HCT116 (cell line): Measurements from ENCODE around the gene LMBRD1. TPM values are rescaled to one million over a fixed set of nuclear protein-coding genes. Genes with fewer than 3 reads are reported as not detected.

Experiments used
- ATAC-seq: fragments of 200-7000 bp; cut with Tn5 transposase; 2 replicates; pipeline ENCODE4 v1.9.1; 2020; ENCODE audit warnings: mild to moderate bottlenecking, moderate library complexity
- BruUV-seq: library from RNA; stranded (reverse); fragments of 400-500 nt; replicated peaks from 2 replicates; lab custom pipeline; 2021; lab: Mats Ljungman, UMichigan
- CTCF ChIA-PET: fragments of 300-600 bp; sonication (Branson Sonifier 250); formaldehyde crosslinking; loops from one replicate; lab custom pipeline; 2021; ENCODE audit warnings: antibody characterized with exemption; lab: Charles Lee
- POLR2A ChIA-PET: fragments of 300-600, 350-600 bp; sonication (Branson Sonifier 250); formaldehyde crosslinking; loops from one replicate; lab custom pipeline; 2021; ENCODE audit warnings: antibody characterized with exemption; lab: Charles Lee
- RAD21 ChIA-PET, 2 experiments: fragments of 300-600 bp; sonication (Branson Sonifier 250); formaldehyde crosslinking; loops; one replicate each; lab custom pipeline; 2023; ENCODE audit warnings: low total read pairs in 2 of 2; ENCODE audit not compliant: uncharacterized antibody in 2 of 2, unreplicated experiment in 2 of 2, low non-redundant PET in 1 of 2; lab: Charles Lee
- DNase-seq: peaks from one replicate; pipeline ENCODE4 v3.0.0-alpha.2; 2010; ENCODE audit warnings: low read depth, low spot score
- H2AFZ ChIP-seq: fragments of 200-600 bp; shearing (Covaris generic), sonication (generic); 2 replicates; pipeline ENCODE4 v1.6.1; 2017; ENCODE audit warnings: low read depth, mixed run types, mixed read lengths, antibody characterized with exemption, low read length; ENCODE audit not compliant: poor library complexity, severe bottlenecking
- H3K27ac ChIP-seq: 2 replicates; pipeline ENCODE4 v1.5.1; 2012; ENCODE audit warnings: low read depth, low read length
- H3K27me3 ChIP-seq: fragments of 200-600 bp; sonication (generic); 2 replicates; pipeline ENCODE4 v1.6.1; 2016; ENCODE audit warnings: mixed run types, low read length, mixed read lengths; ENCODE audit not compliant: insufficient read depth
- H3K36me3 ChIP-seq, 2 experiments: fragments of 200-500 bp in 1 of 2; fragments of 200-600 bp in 1 of 2; sonication (Bioruptor generic) in 1 of 2; sonication (generic) in 1 of 2; 2 replicates each; pipeline versions ENCODE4 v1.5.1 to v1.6.1; 2014 to 2016; ENCODE audit warnings: low read length in 2 of 2, inconsistent platforms in 1 of 2, mixed read lengths in 1 of 2, mixed run types in 1 of 2; ENCODE audit not compliant: insufficient read depth in 2 of 2, control insufficient read depth in 1 of 2
- H3K4me1 ChIP-seq, 2 experiments: fragments of 200-600 bp in 1 of 2; sonication (generic) in 1 of 2; 2 replicates each; pipeline versions ENCODE4 v1.5.1 to v1.6.1; 2012 to 2017; ENCODE audit warnings: low read length in 2 of 2, inconsistent platforms in 1 of 2, mild to moderate bottlenecking in 1 of 2, mixed read lengths in 1 of 2, mixed run types in 1 of 2, moderate library complexity in 1 of 2; ENCODE audit not compliant: insufficient read depth in 2 of 2, control insufficient read depth in 1 of 2
- H3K4me2 ChIP-seq: fragments of 200-600 bp; sonication (generic); 2 replicates; pipeline ENCODE4 v1.6.1; 2017; ENCODE audit warnings: mixed run types, low read length, mixed read lengths
- H3K4me3 ChIP-seq, 2 experiments: fragments of 200-600 bp in 1 of 2; sonication (generic) in 1 of 2; replicated peaks in 1 of 2; 2 replicates each; pipeline ENCODE4 v1.5.1; 2011 to 2016; ENCODE audit warnings: low read length in 2 of 2, control low read depth in 1 of 2, low read depth in 1 of 2, mild to moderate bottlenecking in 1 of 2, mixed read lengths in 1 of 2, mixed run types in 1 of 2
- H3K79me2 ChIP-seq: fragments of 200-600 bp; sonication (generic); 2 replicates; pipeline ENCODE4 v1.6.1; 2017; ENCODE audit warnings: mild to moderate bottlenecking, mixed run types, low read length, moderate library complexity, mixed read lengths; ENCODE audit not compliant: insufficient read depth
- H3K9ac ChIP-seq: fragments of 200-600 bp; sonication (generic); 2 replicates; pipeline ENCODE4 v1.6.1; 2016; ENCODE audit warnings: low read length, mixed read lengths
- H3K9me2 ChIP-seq: fragments of 200-600 bp; sonication (generic), shearing (Covaris generic); 2 replicates; pipeline ENCODE4 v1.6.1; 2017; ENCODE audit warnings: mixed run types, mild to moderate bottlenecking, moderate library complexity; ENCODE audit not compliant: insufficient read depth
- H3K9me3 ChIP-seq, 2 experiments: fragments of 200-500 bp in 1 of 2; fragments of 200-600 bp in 1 of 2; sonication (Bioruptor generic) in 1 of 2; sonication (generic) in 1 of 2; 2 replicates each; pipeline ENCODE4 v1.6.1; 2014 to 2017; ENCODE audit warnings: low read length in 2 of 2, mixed read lengths in 2 of 2, inconsistent platforms in 1 of 2, low read depth in 1 of 2, mild to moderate bottlenecking in 1 of 2, mixed run types in 1 of 2, moderate library complexity in 1 of 2; ENCODE audit not compliant: control insufficient read depth in 1 of 2, insufficient read depth in 1 of 2
- H4K20me1 ChIP-seq: fragments of 200-600 bp; sonication (generic), shearing (Covaris generic); 2 replicates; pipeline ENCODE4 v1.6.1; 2017; ENCODE audit warnings: mixed run types, mild to moderate bottlenecking, moderate library complexity; ENCODE audit not compliant: insufficient read depth
- CBX3 ChIP-seq: IDR thresholded peaks from 2 replicates; pipeline ENCODE4 v1.6.1; 2012; ENCODE audit warnings: low read depth
- CEBPB ChIP-seq: IDR thresholded peaks from 2 replicates; pipeline ENCODE4 v1.6.1; 2012; ENCODE audit warnings: low read depth
- EZH2phosphoT487 ChIP-seq: fragments of 200-600 bp; IDR thresholded peaks from 2 replicates; pipeline ENCODE4 v1.6.1; 2018; ENCODE audit warnings: antibody characterized with exemption, borderline replicate concordance
- JUND ChIP-seq: IDR thresholded peaks from 2 replicates; pipeline ENCODE4 v1.6.1; 2012
- POLR2A ChIP-seq: IDR thresholded peaks from 2 replicates; pipeline ENCODE4 v1.7.0; 2011; ENCODE audit warnings: borderline replicate concordance; ENCODE audit not compliant: insufficient read depth, insufficient read length; ENCODE audit errors: extremely low read depth
- POLR2AphosphoS5 ChIP-seq: IDR thresholded peaks from 2 replicates; pipeline ENCODE4 v1.6.1; 2011; ENCODE audit warnings: mild to moderate bottlenecking, low read depth, low read length, moderate library complexity
- RAD21 ChIP-seq: IDR thresholded peaks from 2 replicates; pipeline ENCODE4 v1.6.1; 2012; ENCODE audit warnings: low read depth, mild to moderate bottlenecking
- TCF7L2 ChIP-seq: IDR thresholded peaks from 2 replicates; pipeline ENCODE4 v1.7.0; 2011; ENCODE audit warnings: borderline replicate concordance, inconsistent platforms; ENCODE audit not compliant: insufficient read depth, insufficient read length; ENCODE audit errors: extremely low read depth
- YY1 ChIP-seq: IDR thresholded peaks from 2 replicates; pipeline ENCODE4 v1.6.1; 2011; ENCODE audit warnings: low read length, low read depth, moderate library complexity, mild to moderate bottlenecking; ENCODE audit not compliant: insufficient replicate concordance; ENCODE audit errors: extremely low read depth
- ZNF274 ChIP-seq: fragments of 200-500 bp; sonication (Bioruptor generic); IDR thresholded peaks from 2 replicates; pipeline ENCODE4 v1.6.1; 2014; ENCODE audit warnings: mild to moderate bottlenecking, low read depth, low read length, inconsistent platforms
- intact Hi-C: fragments of 100-400 bp; cut with micrococcal nuclease; formaldehyde crosslinking; loops from 2 replicates; pipeline ENCODE4 v1.10.0; 2022
- total RNA-seq: library from RNA; stranded (reverse); gene quantifications from one replicate; pipeline ENCODE4 v1.2.1, GENCODE V29; 2021; ENCODE audit not compliant: unreplicated experiment
- TF ChIP-seq, protein P1 (sequence below): IDR thresholded peaks from 2 replicates; pipeline ENCODE4 v1.6.1; 2012
- TF ChIP-seq, protein P2 (sequence below): IDR thresholded peaks from 2 replicates; pipeline ENCODE4 v1.6.1; 2012
- TF ChIP-seq, protein P3 (sequence below): IDR thresholded peaks from 2 replicates; pipeline ENCODE4 v1.6.1; 2012; ENCODE audit warnings: low read depth

The LMBRD1 gene
- total RNA-seq, 1 experiment from 2014 or later = 11.9 TPM

DNA sequence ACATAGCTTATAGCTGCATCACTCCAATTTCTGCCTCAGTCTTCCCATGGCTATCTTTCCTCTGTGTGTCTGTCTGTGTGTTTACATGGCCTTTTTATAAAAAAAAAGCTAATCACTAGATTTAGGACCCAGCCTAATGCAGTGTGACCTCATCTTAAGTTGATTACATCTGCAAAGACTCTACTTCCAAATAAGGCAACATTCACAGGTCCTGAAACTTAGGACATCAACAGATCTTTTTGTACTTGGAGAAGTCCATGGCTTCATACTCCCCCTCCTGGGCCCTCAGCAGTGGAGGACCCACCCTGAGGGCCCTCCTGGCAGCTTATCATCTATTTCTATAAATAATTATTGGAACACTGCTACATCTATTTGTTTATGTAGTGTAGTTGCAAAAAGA lies 146.1 kb downstream of the LMBRD1 start:
- ChIA-PET POLR2A (no interaction called here), CTCF (no interaction called here), RAD21 (no interaction called here)
- H3K27ac ChIP-seq = no peak overlapping the region
- H2AFZ ChIP-seq = no peak overlapping the region
- H3K9me3 ChIP-seq = no peaks in the 10 kb centered on the region
- no peaks in the 10 kb centered on the region for H4K20me1 ChIP-seq
- no TSS peak for BruUV-seq
- H3K27me3 ChIP-seq = no peaks in the 10 kb centered on the region
- no peak overlapping the region for H3K4me3 ChIP-seq
- H3K9me2 ChIP-seq = no peaks in the 10 kb centered on the region
- TF ChIP-seq CEBPB (no peak), ZNF274 (no peak), POLR2A (no peak), EZH2phosphoT487 (no peak), YY1 (no peak), RAD21 (no peak), TCF7L2 (no peak), POLR2AphosphoS5 (no peak), CBX3 (no peak), JUND (no peak)
- TF ChIP-seq, protein P1, sequence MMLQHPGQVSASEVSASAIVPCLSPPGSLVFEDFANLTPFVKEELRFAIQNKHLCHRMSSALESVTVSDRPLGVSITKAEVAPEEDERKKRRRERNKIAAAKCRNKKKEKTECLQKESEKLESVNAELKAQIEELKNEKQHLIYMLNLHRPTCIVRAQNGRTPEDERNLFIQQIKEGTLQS = no peak
- TF ChIP-seq, protein P2, sequence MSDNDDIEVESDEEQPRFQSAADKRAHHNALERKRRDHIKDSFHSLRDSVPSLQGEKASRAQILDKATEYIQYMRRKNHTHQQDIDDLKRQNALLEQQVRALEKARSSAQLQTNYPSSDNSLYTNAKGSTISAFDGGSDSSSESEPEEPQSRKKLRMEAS = no peak
- TF ChIP-seq, protein P3, sequence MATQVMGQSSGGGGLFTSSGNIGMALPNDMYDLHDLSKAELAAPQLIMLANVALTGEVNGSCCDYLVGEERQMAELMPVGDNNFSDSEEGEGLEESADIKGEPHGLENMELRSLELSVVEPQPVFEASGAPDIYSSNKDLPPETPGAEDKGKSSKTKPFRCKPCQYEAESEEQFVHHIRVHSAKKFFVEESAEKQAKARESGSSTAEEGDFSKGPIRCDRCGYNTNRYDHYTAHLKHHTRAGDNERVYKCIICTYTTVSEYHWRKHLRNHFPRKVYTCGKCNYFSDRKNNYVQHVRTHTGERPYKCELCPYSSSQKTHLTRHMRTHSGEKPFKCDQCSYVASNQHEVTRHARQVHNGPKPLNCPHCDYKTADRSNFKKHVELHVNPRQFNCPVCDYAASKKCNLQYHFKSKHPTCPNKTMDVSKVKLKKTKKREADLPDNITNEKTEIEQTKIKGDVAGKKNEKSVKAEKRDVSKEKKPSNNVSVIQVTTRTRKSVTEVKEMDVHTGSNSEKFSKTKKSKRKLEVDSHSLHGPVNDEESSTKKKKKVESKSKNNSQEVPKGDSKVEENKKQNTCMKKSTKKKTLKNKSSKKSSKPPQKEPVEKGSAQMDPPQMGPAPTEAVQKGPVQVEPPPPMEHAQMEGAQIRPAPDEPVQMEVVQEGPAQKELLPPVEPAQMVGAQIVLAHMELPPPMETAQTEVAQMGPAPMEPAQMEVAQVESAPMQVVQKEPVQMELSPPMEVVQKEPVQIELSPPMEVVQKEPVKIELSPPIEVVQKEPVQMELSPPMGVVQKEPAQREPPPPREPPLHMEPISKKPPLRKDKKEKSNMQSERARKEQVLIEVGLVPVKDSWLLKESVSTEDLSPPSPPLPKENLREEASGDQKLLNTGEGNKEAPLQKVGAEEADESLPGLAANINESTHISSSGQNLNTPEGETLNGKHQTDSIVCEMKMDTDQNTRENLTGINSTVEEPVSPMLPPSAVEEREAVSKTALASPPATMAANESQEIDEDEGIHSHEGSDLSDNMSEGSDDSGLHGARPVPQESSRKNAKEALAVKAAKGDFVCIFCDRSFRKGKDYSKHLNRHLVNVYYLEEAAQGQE = no peak
- DNase-seq (no peak), ATAC-seq (no peak)
- intact Hi-C loops = no loop called here
- H3K9ac ChIP-seq = no peak overlapping the region
- no peak overlapping the region for H3K4me2 ChIP-seq
- no peaks in the 10 kb centered on the region for H3K4me1 ChIP-seq
- H3K36me3 ChIP-seq = no peaks in the 10 kb centered on the region
- no peaks in the 10 kb centered on the region for H3K79me2 ChIP-seq
